GM20000 (cell line): ENCODE measurements around the gene TNFAIP8.

ENCODE experiments used
- DNase-seq: peaks from one replicate; pipeline ENCODE4 v3.0.0; 2012; ENCODE audit warnings: low spot score
- CTCF ChIP-seq: IDR thresholded peaks from 2 replicates; pipeline ENCODE4 v1.5.1; 2012; ENCODE audit warnings: mild to moderate bottlenecking, control low read depth; ENCODE audit errors: extremely low read depth, missing control alignments

The TNFAIP8 gene

GRCh38 chr5:119336845-119337580, 18.8 kb upstream of the TNFAIP8 start:
- TF ChIP-seq CTCF = no peak
- no peak for DNase-seq

- TF ChIP-seq CTCF = no peak
- no peak for DNase-seq
Observed at GRCh38 chr5:119338326-119338946, 17.4 kb upstream of the TNFAIP8 start.

- DNase-seq = no peak
- no peak for TF ChIP-seq CTCF
Observed at GRCh38 chr5:119339344-119339743, 16.5 kb upstream of the TNFAIP8 start.

- DNase-seq = no peak
- no peak for TF ChIP-seq CTCF
Observed at GRCh38 chr5:119339965-119340364, 15.9 kb upstream of the TNFAIP8 start.

- no peak for TF ChIP-seq CTCF
- peak; percentile 63 for DNase-seq
Observed at GRCh38 chr5:119340597-119341218, 15.1 kb upstream of the TNFAIP8 start.

GRCh38 chr5:119341452-119342349, 14.1 kb upstream of the TNFAIP8 start:
- no peak for DNase-seq
- no peak for TF ChIP-seq CTCF
